ENCODE results near the gene PSMG1.

DNA sequence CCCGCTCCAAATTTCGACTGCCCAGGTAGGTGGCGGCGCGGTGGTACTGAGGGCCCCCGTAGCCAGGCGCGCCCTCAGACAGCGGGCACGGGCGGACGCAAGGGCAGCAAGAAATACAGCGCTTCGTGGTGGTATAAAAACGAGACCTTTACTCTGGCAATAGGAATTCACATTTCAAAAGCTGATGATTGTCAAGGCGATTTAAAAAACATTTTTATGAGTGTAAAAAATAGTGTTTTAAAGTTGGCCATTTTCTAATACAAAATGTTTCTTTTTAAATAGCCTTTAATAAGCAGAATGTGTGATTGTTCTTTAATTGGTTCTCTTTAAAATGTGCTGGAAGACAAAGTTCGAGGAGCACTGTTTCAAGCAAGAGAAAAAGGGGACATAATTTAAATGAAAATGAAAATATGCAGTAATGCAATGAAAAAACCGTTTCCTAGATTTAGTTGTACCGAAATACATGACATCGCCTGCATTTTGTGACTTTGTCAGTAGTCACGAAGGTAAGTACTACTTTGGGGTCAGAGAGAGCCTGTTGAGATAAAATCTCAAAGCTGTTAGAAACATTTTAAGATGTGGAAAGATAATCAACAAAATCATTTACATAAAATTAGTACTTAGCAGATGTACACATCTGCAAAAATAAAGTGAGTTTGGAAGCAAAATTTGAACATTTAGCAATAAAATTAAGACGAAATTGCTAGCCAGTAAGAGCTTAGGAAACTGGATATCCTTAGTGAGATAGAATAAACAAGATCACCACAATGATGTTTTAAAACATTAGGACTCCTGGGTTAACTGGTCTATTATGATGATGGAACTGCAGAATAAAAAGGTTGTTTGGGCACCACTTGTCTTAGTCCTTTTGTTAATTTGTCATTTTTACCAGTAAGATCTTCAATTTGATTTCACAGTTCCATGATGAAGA lies 1.1 kb upstream of the PSMG1 start:
- TF ChIP-seq CTCF (IDR thresholded peaks at IDR 0.05) (no peak), POLR2A (IDR thresholded peaks at IDR 0.05) (no peak), EP300 (IDR thresholded peaks at IDR 0.05) (no peak)
